HG03442 (cell line): Measurements from ENCODE around the gene RASSF8.
"Not testable (repeated sequence)": the region's sequence is repeated elsewhere in the genome, so short reads cannot be mapped to it uniquely, and the experiment has no call there.

ENCODE experiments used
- ATAC-seq: cut with Tn5 transposase; IDR thresholded peaks from one replicate; pipeline ENCODE4 v1.9.1; 2021; ENCODE audit warnings: mild to moderate bottlenecking, moderate library complexity; ENCODE audit not compliant: unreplicated experiment

Gene RASSF8

GRCh38 chr12:26055087-26055486 lies 96.6 kb downstream of the RASSF8 start:
- ATAC-seq: no peak

- ATAC-seq: no peak
These were observed 97.9 kb downstream of the RASSF8 start for GRCh38 chr12:26056335-26056734.

- not testable (repeated sequence) for ATAC-seq
These were observed 98.8 kb downstream of the RASSF8 start for GRCh38 chr12:26057271-26057670.

- no peak for ATAC-seq
These were observed 99.8 kb downstream of the RASSF8 start for GRCh38 chr12:26058308-26058707.

- no peak for ATAC-seq
These were observed 100.3 kb downstream of the RASSF8 start for GRCh38 chr12:26058818-26059217.

GRCh38 chr12:26062006-26062405 lies 103.5 kb downstream of the RASSF8 start:
- no peak for ATAC-seq

GRCh38 chr12:26062566-26062965 lies 104.1 kb downstream of the RASSF8 start:
- ATAC-seq: no peak

GRCh38 chr12:26065451-26065850 lies 107.0 kb downstream of the RASSF8 start:
- ATAC-seq: no peak

GRCh38 chr12:26068503-26068902 lies 110.0 kb downstream of the RASSF8 start:
- no peak for ATAC-seq

- no peak for ATAC-seq
These were observed 111.3 kb downstream of the RASSF8 start for GRCh38 chr12:26069796-26070195.

- no peak for ATAC-seq
These were observed 119.6 kb downstream of the RASSF8 start for GRCh38 chr12:26077915-26078702.

- ATAC-seq: no peak
These were observed 122.4 kb downstream of the RASSF8 start for GRCh38 chr12:26080911-26081310.

GRCh38 chr12:26086936-26087335 lies 128.5 kb downstream of the RASSF8 start:
- ATAC-seq: no peak

- peak; percentile 99 for ATAC-seq
These were observed 130.5 kb downstream of the RASSF8 start for GRCh38 chr12:26088998-26089397.

GRCh38 chr12:26090836-26091510 lies 132.5 kb downstream of the RASSF8 start:
- no peak for ATAC-seq

GRCh38 chr12:26091822-26092221 lies 133.3 kb downstream of the RASSF8 start:
- no peak for ATAC-seq

- ATAC-seq: no peak
These were observed 134.0 kb downstream of the RASSF8 start for GRCh38 chr12:26092346-26093105.

- no peak for ATAC-seq
These were observed 136.7 kb downstream of the RASSF8 start for GRCh38 chr12:26095186-26095585.

- ATAC-seq: no peak
These were observed 137.6 kb downstream of the RASSF8 start for GRCh38 chr12:26096036-26096435.

GRCh38 chr12:26097046-26097878 lies 138.8 kb downstream of the RASSF8 start:
- peak; percentile 79 for ATAC-seq
